ENCODE data around the gene SSBP3. TPM values are rescaled to one million over a fixed set of nuclear protein-coding genes. Genes with fewer than 3 reads are reported as not detected.

The SSBP3 gene
- total RNA-seq, 3 donors from 2014 or later (not counting 1 experiment from before 2014, with no cell fraction given) = 162 to 224 (median 164) TPM

GRCh38 chr1:54378157-54378873 lies 27.9 kb downstream of the SSBP3 start:
- H3K27ac Mint-ChIP-seq = peak overlapping the region; percentile 74 to 86
- Histone ChIP-seq H3K36me3 (ENCODE audit: control insufficient read depth, insufficient read depth, low read length) (no peaks in the 10 kb centered on the region), H3K4me3 (ENCODE audit: low read length) (no peak overlapping the region), H3K27ac (ENCODE audit: low read length) (no peak overlapping the region), H3K4me1 (ENCODE audit: control insufficient read depth, insufficient read depth, low read length) (peaks cover 82% of the 10 kb centered on the region), H3K9me3 (ENCODE audit: control insufficient read depth, insufficient read depth, low read length) (no peaks in the 10 kb centered on the region), H3K27me3 (ENCODE audit: control insufficient read depth, insufficient read depth, low read length) (no peaks in the 10 kb centered on the region)
- DNase-seq = no peak
- H3K4me1 Mint-ChIP-seq = peaks cover 91 to 94% of the 10 kb centered on the region in 2 donors
- no peaks in the 10 kb centered on the region for H3K27me3 Mint-ChIP-seq (ENCODE audit: low read depth in 2 of 2)
- intact Hi-C loops (cut with micrococcal nuclease) = no loop called here
- H3K4me3 Mint-ChIP-seq = peak overlapping the region; percentile 37
- no peak for TF ChIP-seq CTCF (IDR thresholded peaks at IDR 0.05)
- no peaks in the 10 kb centered on the region for H3K9me3 Mint-ChIP-seq
- 53% methylated on average over 12 of the region's 17 CpGs for WGBS (ENCODE audit: insufficient coverage)
- H3K36me3 Mint-ChIP-seq = no peaks in the 10 kb centered on the region
- ATAC-seq = no peak

GRCh38 chr1:54377040-54377691 lies 29.0 kb downstream of the SSBP3 start:
- H3K4me1 Mint-ChIP-seq = peaks cover 91 to 96% of the 10 kb centered on the region in 2 donors
- TF ChIP-seq CTCF (IDR thresholded peaks at IDR 0.05) = no peak
- no peaks in the 10 kb centered on the region for H3K27me3 ChIP-seq (ENCODE audit: control insufficient read depth, insufficient read depth, low read length)

GRCh38 chr1:54376430-54377039 lies 29.7 kb downstream of the SSBP3 start:
- TF ChIP-seq CTCF (IDR thresholded peaks at IDR 0.05) = no peak
- ATAC-seq (peak; percentile 23 to 49 (median 36)), DNase-seq (peak in 1 of 2 donors; percentile 50)
- H3K4me1 ChIP-seq (ENCODE audit: control insufficient read depth, insufficient read depth, low read length) = peaks cover 91% of the 10 kb centered on the region
- 39% methylated on average over 7 of the region's 7 CpGs for WGBS (ENCODE audit: insufficient coverage)
- peak overlapping the region; percentile 74 to 86 for H3K27ac Mint-ChIP-seq
- no peaks in the 10 kb centered on the region for H3K36me3 Mint-ChIP-seq
- H3K4me1 Mint-ChIP-seq = peaks cover 95 to 100% of the 10 kb centered on the region in 2 donors
- no peaks in the 10 kb centered on the region for H3K9me3 Mint-ChIP-seq
- peak overlapping the region; percentile 1 for H3K27ac ChIP-seq (ENCODE audit: low read length)
- intact Hi-C loops (cut with micrococcal nuclease) = no loop called here
- no peaks in the 10 kb centered on the region for H3K9me3 ChIP-seq (ENCODE audit: control insufficient read depth, insufficient read depth, low read length)
- no peak overlapping the region for H3K4me3 ChIP-seq (ENCODE audit: low read length)
- H3K36me3 ChIP-seq (ENCODE audit: control insufficient read depth, insufficient read depth, low read length) = no peaks in the 10 kb centered on the region
- peak overlapping the region; percentile 75 for H3K4me3 Mint-ChIP-seq
- H3K27me3 ChIP-seq (ENCODE audit: control insufficient read depth, insufficient read depth, low read length) = no peaks in the 10 kb centered on the region
- H3K27me3 Mint-ChIP-seq (ENCODE audit: low read depth in 2 of 2) = no peaks in the 10 kb centered on the region

More at GRCh38 chr1:54377040-54377691, 29.0 kb downstream of the SSBP3 start:
- peak overlapping the region; percentile 1 for H3K27ac ChIP-seq (ENCODE audit: low read length)
- Mint-ChIP-seq H3K27me3 (ENCODE audit: low read depth in 2 of 2) (no peaks in the 10 kb centered on the region), H3K4me3 (peak overlapping the region; percentile 75), H3K36me3 (no peaks in the 10 kb centered on the region), H3K9me3 (no peaks in the 10 kb centered on the region), H3K27ac (peak overlapping the region; percentile 74 to 86)
- no peaks in the 10 kb centered on the region for H3K9me3 ChIP-seq (ENCODE audit: control insufficient read depth, insufficient read depth, low read length)
- H3K4me3 ChIP-seq (ENCODE audit: low read length) = no peak overlapping the region
- 77% methylated on average over 8 of the region's 8 CpGs for WGBS (ENCODE audit: insufficient coverage)
- DNase-seq (no peak), ATAC-seq (no peak)
- intact Hi-C loops (cut with micrococcal nuclease) = no loop called here
- no peaks in the 10 kb centered on the region for H3K36me3 ChIP-seq (ENCODE audit: control insufficient read depth, insufficient read depth, low read length)
- H3K4me1 ChIP-seq (ENCODE audit: control insufficient read depth, insufficient read depth, low read length) = peaks cover 90% of the 10 kb centered on the region

All from natural killer cell (primary cell).